HG02678 (cell line): ENCODE data around the gene CERKL.
A peak's percentile ranks its signal among the peaks of the same experiment; 100 is the strongest.

Source experiments
- ATAC-seq: cut with Tn5 transposase; IDR thresholded peaks from one replicate; pipeline ENCODE4 v1.9.1; 2021; ENCODE audit warnings: mild to moderate bottlenecking, moderate library complexity; ENCODE audit not compliant: unreplicated experiment

The CERKL gene

GRCh38 chr2:181628590-181629585, 28.0 kb downstream of the CERKL start:
- ATAC-seq, result no peak

DNA sequence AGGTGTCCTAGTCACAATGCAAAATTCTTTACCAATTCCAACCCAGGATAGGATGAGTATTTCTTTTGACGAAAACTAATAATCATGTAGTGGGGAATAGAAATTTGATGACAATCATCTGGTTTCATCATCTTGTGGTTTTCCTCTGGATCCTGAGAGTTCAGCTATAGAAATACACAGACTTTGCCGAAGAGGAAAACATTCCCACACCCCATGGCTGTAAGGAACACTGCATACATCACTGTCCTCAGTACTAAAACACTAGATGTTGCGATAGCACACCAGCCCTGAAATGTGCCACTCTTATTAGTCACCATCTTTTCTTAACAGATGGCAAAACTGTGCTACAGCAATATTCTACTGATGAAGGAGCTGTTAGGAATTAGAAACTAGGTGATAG, 29.4 kb downstream of the CERKL start:
- ATAC-seq, result no peak

DNA sequence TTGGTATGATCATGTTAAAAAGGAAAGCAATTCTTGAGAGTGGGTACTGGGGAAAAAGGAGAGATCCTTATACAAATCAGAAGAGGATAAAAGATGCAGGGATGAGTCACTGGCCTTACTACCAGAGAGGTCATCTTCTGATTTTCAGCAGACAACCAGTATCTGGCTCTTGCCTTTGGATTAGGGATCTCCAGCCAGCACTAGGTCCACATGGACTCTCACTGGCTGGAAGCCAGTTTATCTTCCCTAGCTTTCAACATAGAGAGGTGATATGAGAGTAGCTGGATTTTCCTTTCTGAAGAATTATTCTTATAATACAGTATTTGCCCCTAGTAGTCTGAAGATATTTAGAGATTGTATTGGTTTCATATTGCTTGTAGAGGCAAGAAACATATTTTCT, 30.2 kb downstream of the CERKL start:
- no peak for ATAC-seq

- no peak for ATAC-seq
Observed at GRCh38 chr2:181623159-181623558, 33.7 kb downstream of the CERKL start.

DNA sequence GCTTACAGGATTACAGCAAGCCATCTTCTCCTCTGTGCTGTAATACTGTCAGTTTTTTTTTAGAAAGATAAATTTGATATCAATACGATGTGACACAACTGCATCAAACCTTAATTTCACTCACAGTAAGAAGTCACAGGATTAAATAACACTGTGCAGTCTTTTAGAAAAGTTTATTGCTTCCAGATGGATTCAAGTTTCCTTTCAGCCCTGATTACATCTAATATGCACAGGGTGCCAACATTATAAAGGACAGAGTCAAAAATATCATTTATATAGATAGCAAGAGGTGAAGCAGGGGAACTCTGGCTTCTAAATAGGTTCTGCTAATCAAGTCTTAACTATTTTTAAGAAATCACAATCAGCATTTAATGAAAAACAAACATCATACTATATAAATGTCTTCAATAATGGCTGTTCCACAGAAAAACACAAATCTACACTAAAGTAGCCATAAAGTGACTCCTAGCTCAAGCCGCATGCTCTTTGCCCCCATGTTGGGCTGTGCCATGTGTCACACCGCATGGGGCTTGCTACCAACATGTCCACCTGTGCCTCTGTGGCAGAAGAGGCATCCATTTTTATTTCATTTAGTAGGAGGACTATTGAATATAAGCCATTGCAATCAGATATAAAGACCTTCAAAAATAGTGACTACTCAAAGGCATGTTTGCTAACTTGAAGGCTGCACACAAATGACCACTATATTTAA, 35.0 kb downstream of the CERKL start:
- no peak for ATAC-seq

- ATAC-seq, result no peak
Observed at GRCh38 chr2:181619516-181619915, 37.4 kb downstream of the CERKL start.

DNA sequence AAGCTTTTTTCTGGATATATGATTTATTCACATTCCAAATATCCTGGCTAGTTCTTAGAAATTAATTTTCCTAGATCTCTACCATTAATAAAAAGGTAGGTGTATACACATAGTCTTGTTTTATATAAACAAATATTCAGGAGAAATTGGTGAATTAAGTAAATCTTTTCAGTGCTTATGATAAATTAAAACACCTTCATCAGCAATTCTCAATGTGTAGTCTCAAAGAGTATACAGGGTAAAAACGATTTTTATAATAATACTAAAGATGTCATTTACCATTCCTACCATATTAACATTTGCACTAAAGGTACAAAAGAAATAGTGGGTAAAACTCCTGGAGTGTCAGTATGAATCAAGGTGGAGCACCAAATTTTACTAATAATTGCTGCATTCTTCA, 40.2 kb downstream of the CERKL start:
- no peak for ATAC-seq

DNA sequence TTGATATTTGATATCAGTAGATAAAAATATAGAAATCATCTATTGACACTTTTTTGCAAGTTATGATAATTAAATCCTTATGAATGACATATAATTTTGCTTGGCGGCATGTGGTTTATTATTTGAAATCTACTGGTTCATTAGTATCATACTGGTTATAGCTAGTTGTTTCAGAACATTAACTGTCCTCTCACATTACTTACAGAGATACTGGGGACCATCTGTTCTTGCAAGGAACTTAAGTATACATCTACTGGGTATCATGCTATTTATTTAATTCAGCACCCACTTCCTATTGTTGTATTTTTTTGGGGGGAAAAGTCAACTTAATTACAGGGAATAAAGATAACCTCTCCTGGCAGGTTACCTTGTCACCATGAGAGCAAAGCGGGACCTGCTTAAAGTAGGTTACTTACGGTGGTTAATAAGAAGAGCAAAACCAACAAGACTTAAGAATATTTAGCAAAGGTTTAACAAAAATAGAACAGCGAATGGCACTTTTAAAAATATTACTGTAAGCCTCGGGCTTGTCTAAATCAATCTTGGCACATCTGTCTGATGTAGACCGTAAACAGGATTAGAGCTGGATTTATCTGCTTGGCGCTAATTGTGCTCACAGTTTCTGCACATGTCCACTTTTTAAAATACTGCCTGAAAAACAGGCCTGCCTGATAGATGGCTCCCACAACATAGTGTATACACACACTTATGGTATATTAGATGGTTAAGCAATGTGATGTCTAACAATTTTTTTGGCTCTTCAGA, 41.8 kb downstream of the CERKL start:
- ATAC-seq, result no peak

GRCh38 chr2:181613241-181613640, 43.7 kb downstream of the CERKL start:
- ATAC-seq, result no peak

- no peak for ATAC-seq
Observed at GRCh38 chr2:181607629-181608590, 49.0 kb downstream of the CERKL start.

DNA sequence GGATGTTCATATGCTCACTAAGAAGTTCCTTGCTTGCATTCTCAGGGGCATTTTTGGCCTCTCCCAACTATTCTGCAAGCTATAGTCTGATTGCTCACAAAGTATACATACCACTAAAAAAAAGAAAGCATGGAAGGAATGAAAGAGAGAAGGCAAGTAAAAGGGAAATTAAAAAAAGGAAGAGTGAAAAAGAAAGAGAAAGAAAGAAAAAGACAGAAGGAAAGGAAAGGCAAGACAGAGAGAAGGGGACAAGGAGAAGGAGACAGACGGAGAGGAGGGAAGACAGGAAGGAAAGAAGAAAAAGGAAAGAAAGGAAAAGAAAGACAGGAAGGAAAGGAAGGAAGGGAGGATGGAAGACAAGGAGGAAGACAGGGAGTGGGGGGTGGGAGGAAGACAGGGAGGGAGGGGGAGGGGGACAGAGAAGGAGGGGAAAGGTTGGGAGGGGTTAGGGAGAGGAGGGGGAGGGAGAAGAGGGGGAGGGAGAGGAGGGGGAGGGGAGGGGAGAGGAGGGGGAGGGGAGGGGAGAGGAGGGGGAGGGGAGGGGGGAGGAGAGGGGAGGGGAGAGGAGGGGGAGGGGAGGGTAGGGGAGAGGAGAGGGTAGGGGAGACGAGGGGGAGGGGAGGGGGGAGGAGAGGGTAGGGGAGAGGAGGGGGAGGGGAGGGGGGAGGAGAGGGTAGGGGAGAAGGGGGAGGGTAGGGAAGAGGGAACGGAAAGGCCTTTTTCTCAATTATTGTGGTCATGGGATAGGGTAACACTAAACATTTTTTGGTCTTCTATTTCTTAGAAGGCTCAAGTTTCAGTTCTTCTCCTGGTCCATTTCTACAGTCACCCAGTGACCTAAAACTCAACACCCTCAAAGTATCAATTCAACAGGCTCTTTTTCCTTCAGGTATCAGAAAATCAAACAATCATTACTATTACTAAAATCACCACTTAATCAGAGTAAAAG, 50.7 kb downstream of the CERKL start:
- ATAC-seq, result no peak

GRCh38 chr2:181602017-181602416, 54.9 kb downstream of the CERKL start:
- no peak for ATAC-seq

GRCh38 chr2:181596556-181596955, 60.3 kb downstream of the CERKL start:
- no peak for ATAC-seq

GRCh38 chr2:181594322-181594721, 62.6 kb downstream of the CERKL start:
- ATAC-seq, result peak; percentile 85

DNA sequence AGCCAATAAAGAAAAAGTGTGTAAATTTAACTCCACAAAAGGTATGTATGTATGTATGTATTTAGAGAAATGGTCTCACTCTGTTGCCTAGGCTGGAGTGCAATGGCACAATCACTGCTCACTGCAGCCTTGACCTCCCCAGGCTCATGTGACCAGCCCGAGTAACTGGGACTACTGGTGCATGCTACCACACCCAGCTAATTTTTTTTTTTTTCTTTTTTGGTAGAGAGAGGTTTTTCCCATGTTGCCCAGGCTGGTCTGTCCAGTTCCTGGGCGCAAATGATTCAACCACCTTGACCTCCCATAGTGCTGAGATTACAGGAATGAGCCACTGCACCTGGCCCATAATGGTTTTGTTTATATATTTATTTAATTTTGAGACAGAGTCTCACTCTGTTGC, 67.1 kb downstream of the CERKL start:
- ATAC-seq, result no peak

- no peak for ATAC-seq
Observed at GRCh38 chr2:181588546-181588945, 68.4 kb downstream of the CERKL start.

GRCh38 chr2:181586569-181587081, 70.3 kb downstream of the CERKL start:
- peak; percentile 95 for ATAC-seq

- ATAC-seq, result no peak
Observed at GRCh38 chr2:181585732-181586131, 71.2 kb downstream of the CERKL start.

GRCh38 chr2:181581534-181581933, 75.4 kb downstream of the CERKL start:
- ATAC-seq, result no peak
